ENCODE data around the gene SULT1A1.

SULT1A1 gene

DNA sequence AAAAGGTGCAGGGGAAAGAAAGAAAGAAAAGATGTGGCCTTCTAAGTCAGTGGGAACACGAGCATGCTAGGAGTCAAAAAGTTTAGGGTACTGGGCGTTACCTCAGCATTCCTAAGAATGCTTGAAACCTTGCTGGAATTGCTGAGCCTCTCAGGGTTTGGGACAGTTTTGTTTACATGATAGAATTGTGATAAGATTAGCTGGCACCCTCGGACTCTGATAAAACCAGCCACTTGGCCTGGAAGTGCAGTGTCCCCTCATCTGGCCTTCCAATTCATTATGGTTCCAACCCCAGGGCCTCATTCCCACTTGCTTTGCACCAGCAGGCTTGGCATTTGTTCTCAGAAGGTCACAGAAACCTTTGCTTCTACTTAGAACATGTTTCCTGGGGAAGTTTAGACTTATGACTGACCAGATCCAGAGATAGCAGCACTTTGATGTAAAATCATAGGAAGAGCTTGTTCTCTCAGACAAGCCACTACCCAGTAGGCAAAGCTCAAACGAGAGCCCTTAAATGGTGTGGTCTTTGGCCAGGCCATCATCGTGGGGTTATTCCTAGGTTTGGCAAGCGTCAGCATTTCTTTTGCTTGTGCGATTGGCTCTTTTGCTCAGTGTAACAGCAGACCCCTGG lies 48.2 kb downstream of the SULT1A1 start:
- in situ Hi-C loops (cut with HindIII; ENCODE audit: low sequenced_read_pairs), result no loop called here

- in situ Hi-C loops (cut with HindIII; ENCODE audit: low sequenced_read_pairs), result no loop called here
These were observed 51.4 kb downstream of the SULT1A1 start for GRCh38 chr16:28558456-28558855.

DNA sequence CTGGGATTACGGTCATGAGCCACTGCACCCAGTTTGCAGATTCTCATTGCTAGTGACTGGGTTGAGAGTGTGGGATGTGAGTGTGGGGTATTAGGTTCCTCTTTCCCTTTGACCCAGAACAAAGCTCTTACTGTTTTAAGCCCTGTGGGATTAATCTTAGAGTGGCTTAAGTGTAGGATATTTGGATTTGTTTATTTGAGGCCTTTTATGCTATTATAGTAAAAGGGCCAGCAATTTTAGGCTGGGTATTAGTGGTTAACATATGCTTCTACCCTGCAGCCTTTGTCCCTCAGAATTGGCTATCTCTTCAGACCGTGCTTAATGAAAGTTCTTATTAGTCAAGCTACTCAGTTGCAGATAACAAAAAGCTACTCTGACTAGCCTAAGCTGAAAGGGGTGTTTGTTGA lies 52.9 kb downstream of the SULT1A1 start:
- in situ Hi-C loops (cut with HindIII; ENCODE audit: low sequenced_read_pairs), result no loop called here

DNA sequence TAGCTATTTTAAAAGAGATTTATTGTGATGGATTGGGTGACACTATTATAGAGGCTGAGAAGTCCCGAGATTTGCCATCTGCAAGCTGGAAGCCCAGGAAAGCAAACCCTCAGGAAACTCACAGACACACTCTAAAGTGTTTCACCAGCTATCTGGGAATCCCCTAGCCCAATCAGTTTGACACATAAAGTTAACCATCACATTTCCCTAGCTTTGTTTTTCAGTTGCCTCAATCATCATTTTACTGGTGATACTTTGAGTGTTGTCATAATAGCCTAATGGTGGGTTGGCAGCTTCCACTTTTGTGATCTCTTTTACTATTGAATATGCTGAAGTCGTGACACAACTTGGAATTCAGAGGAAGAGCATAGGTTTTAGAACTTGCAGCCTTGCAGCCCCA lies 54.3 kb downstream of the SULT1A1 start:
- in situ Hi-C loops (cut with HindIII; ENCODE audit: low sequenced_read_pairs), result no loop called here

All from DLD1 (cell line).